HepG2 (cell line): ENCODE measurements around the gene CELSR2. TPM values are rescaled to one million over a fixed set of nuclear protein-coding genes. Genes with fewer than 3 reads are reported as not detected.

Experiments
- AKAP8 ChIP-seq: sonication (generic); formaldehyde crosslinking; IDR thresholded peaks from 2 replicates; pipeline ENCODE4 v1.5.1; 2020; ENCODE audit warnings: mild to moderate bottlenecking, missing genetic modification reagents
- ARNTL ChIP-seq: sonication (generic); formaldehyde crosslinking; IDR thresholded peaks from 2 replicates; pipeline ENCODE4 v1.4.0; 2020; ENCODE audit warnings: mild to moderate bottlenecking, missing genetic modification reagents
- ATF6 ChIP-seq: sonication (generic); formaldehyde crosslinking; conservative IDR thresholded peaks from 2 replicates; pipeline ENCODE4 v1.4.0; 2020; ENCODE audit warnings: missing genetic modification reagents
- FOXA1 ChIP-seq, 2 experiments: fragments of 450-650 bp in 1 of 2; sonication (generic) in 1 of 2; formaldehyde crosslinking in 1 of 2; IDR thresholded peaks; 2 replicates each; pipeline versions ENCODE4 v1.4.0 to v1.6.1; 2016 to 2020; ENCODE audit warnings: missing genetic modification reagents in 1 of 2
- HINFP ChIP-seq: sonication (generic); formaldehyde crosslinking; IDR thresholded peaks from 2 replicates; pipeline ENCODE4 v1.4.0; 2020; ENCODE audit warnings: low read depth, mild to moderate bottlenecking, missing genetic modification reagents
- HNRNPLL ChIP-seq: fragments of 200-400 bp; formaldehyde crosslinking; IDR thresholded peaks from 2 replicates; pipeline ENCODE4 v1.6.1; 2017; ENCODE audit warnings: mild to moderate bottlenecking, low read depth, low read length; ENCODE audit not compliant: poor library complexity, severe bottlenecking
- JUND ChIP-seq: sonication (generic); formaldehyde crosslinking; IDR thresholded peaks from 2 replicates; pipeline ENCODE4 v1.8.0; 2022; ENCODE audit warnings: mild to moderate bottlenecking, missing genetic modification reagents
- KDM2A ChIP-seq: sonication (generic); formaldehyde crosslinking; IDR thresholded peaks from 2 replicates; pipeline ENCODE4 v1.4.0; 2020; ENCODE audit warnings: low read depth, missing genetic modification reagents, borderline replicate concordance
- KDM5A ChIP-seq: fragments of 200-600 bp; sonication (generic); IDR thresholded peaks from 2 replicates; pipeline ENCODE4 v1.7.0; 2018; ENCODE audit warnings: antibody characterized with exemption, mild to moderate bottlenecking, low read length, borderline replicate concordance
- KLF11 ChIP-seq: IDR thresholded peaks from 2 replicates; pipeline ENCODE4 v1.6.1; 2016; ENCODE audit warnings: missing compliant biosample characterization
- MXD4 ChIP-seq: IDR thresholded peaks from 2 replicates; pipeline ENCODE4 v1.6.1; 2016; ENCODE audit warnings: mild to moderate bottlenecking, missing biosample characterization, missing genetic modification reagents
- NFIC ChIP-seq: IDR thresholded peaks from 2 replicates; pipeline ENCODE4 v1.6.1; 2012; ENCODE audit warnings: mild to moderate bottlenecking, low read length, inconsistent platforms
- NR2F6 ChIP-seq, 2 experiments: IDR thresholded peaks; 2 replicates each; pipeline ENCODE4 v1.6.1; 2016; ENCODE audit warnings: antibody characterized with exemption in 1 of 2, mild to moderate bottlenecking in 1 of 2
- POLR2AphosphoS5 ChIP-seq: IDR thresholded peaks from 2 replicates; pipeline ENCODE4 v1.6.1; 2012; ENCODE audit warnings: low read depth, low read length
- POLR2G ChIP-seq: fragments of 200-400 bp; formaldehyde crosslinking; IDR thresholded peaks from 2 replicates; pipeline ENCODE4 v1.6.1; 2018; ENCODE audit warnings: mild to moderate bottlenecking, low read depth, low read length, moderate library complexity
- SATB2 ChIP-seq: sonication (generic); formaldehyde crosslinking; IDR thresholded peaks from 2 replicates; pipeline ENCODE4 v1.5.0; 2020; ENCODE audit warnings: missing genetic modification reagents
- SPEN ChIP-seq: sonication (generic); formaldehyde crosslinking; IDR thresholded peaks from 2 replicates; pipeline ENCODE4 v1.5.1; 2020; ENCODE audit warnings: low read depth, mild to moderate bottlenecking, missing genetic modification reagents
- TSC22D2 ChIP-seq: sonication (generic); formaldehyde crosslinking; IDR thresholded peaks from 2 replicates; pipeline ENCODE4 v1.5.1; 2020; ENCODE audit warnings: missing genetic modification reagents, mild to moderate bottlenecking, borderline replicate concordance
- XRCC5 ChIP-seq: fragments of 200-400 bp; formaldehyde crosslinking; optimal IDR thresholded peaks from 2 replicates; pipeline ENCODE3; 2017; ENCODE audit warnings: mild to moderate bottlenecking, low read length
- ZBTB14 ChIP-seq: sonication (generic); formaldehyde crosslinking; IDR thresholded peaks from 2 replicates; pipeline ENCODE4 v1.4.0; 2020; ENCODE audit warnings: missing genetic modification reagents
- ZFX ChIP-seq: sonication (generic); formaldehyde crosslinking; IDR thresholded peaks from 2 replicates; pipeline ENCODE4 v1.4.0; 2020; ENCODE audit warnings: mild to moderate bottlenecking, low read depth, missing genetic modification reagents, moderate library complexity
- ZMYM3 ChIP-seq: sonication (generic); formaldehyde crosslinking; IDR thresholded peaks from 2 replicates; pipeline ENCODE4 v1.5.1; 2020; ENCODE audit warnings: mild to moderate bottlenecking, missing genetic modification reagents
- ZNF460 ChIP-seq: sonication (generic); formaldehyde crosslinking; IDR thresholded peaks from 2 replicates; pipeline ENCODE4 v1.5.1; 2020; ENCODE audit warnings: missing genetic modification reagents, mild to moderate bottlenecking, borderline replicate concordance
- ZNF709 ChIP-seq: sonication (generic); formaldehyde crosslinking; IDR thresholded peaks from 2 replicates; pipeline ENCODE4 v1.5.0; 2020; ENCODE audit warnings: mild to moderate bottlenecking, missing genetic modification reagents
- ZNF772 ChIP-seq: sonication (generic); formaldehyde crosslinking; IDR thresholded peaks from 2 replicates; pipeline ENCODE4 v1.5.0; 2020; ENCODE audit warnings: mild to moderate bottlenecking, missing genetic modification reagents
- polyA plus RNA-seq, 8 experiments: library from polyadenylated mRNA; depleted of rRNA in 3 of 8; stranded (reverse) in 7 of 8; unstranded in 1 of 8; fragments of >200 nt; fragmentation: Illumina TruSeq in 4 of 8; extraction: Trizol in 4 of 8; gene quantifications; 2 replicates each; pipeline versions ENCODE4 v1.2.1 to v1.2.3, GENCODE V29; 2011 to 2016; ENCODE audit warnings: low read depth in 4 of 8, missing spikeins in 1 of 8, mixed read lengths in 1 of 8; ENCODE audit not compliant: insufficient read depth in 1 of 8
- total RNA-seq, 5 experiments: library from RNA; depleted of rRNA; stranded (reverse); fragments of >200 nt; fragmentation: Illumina TruSeq; extraction: Trizol; gene quantifications; 2 replicates each; pipeline ENCODE4 v1.2.3, GENCODE V29; 2016; ENCODE audit warnings: low read depth in 1 of 5

CELSR2 gene
- total and polyA plus RNA-seq, 2 of the 13 experiments (the other 11 are each of a cell fraction or from before 2014, with no cell fraction given): 4.0 to 6.6 TPM

GRCh38 chr1:109307274-109308021 lies 58.1 kb downstream of the CELSR2 start (continued):
- TF ChIP-seq HINFP (no peak), SPEN (CRISPR knock-in tag) (0 out of 2 replicates have a peak, but pooled peaks have one; percentile 23), MXD4 (no peak), SATB2 (no peak), TSC22D2 (CRISPR knock-in tag) (no peak), KDM2A (CRISPR knock-in tag) (no peak), FOXA1 (IDR thresholded peaks at IDR 0.05) (no peak), FOXA1 (CRISPR knock-in tag; IDR thresholded peaks at IDR 0.05) (no peak), ZMYM3 (CRISPR knock-in tag) (no peak), JUND (CRISPR knock-in tag) (no peak), KLF11 (CRISPR knock-in tag) (no peak), NFIC (no peak), HNRNPLL (peak; percentile 17), ARNTL (CRISPR knock-in tag) (no peak), NR2F6 (IDR thresholded peaks at IDR 0.05) (0 out of 2 replicates have a peak, but pooled peaks have one; percentile 17), NR2F6 (CRISPR knock-in tag; IDR thresholded peaks at IDR 0.05) (no peak), ZNF460 (no peak), ZBTB14 (no peak), AKAP8 (CRISPR knock-in tag) (0 out of 2 replicates have a peak, but pooled peaks have one; percentile 43), POLR2G (peak; percentile 37; the same call in 1 of the 2 replicates), ZNF709 (no peak), ZNF772 (CRISPR knock-in tag) (no peak), XRCC5 (no peak), KDM5A (no peak), ATF6 (CRISPR knock-in tag) (no peak), ZFX (peak; percentile 30; the same call in 1 of the 2 replicates), POLR2AphosphoS5 (peak; percentile 7; the same call in 1 of the 2 replicates)
